BE2C (cell line): Measurements from ENCODE around the gene KRTAP1-4.

Source experiments
- DNase-seq: peaks from one replicate; pipeline ENCODE4 v3.0.0-alpha.2; 2020
- H3K27me3 ChIP-seq: fragments of 250-450 bp; sonication (Bioruptor Pico); 2 replicates; pipeline ENCODE4 v1.5.1; 2020; ENCODE audit warnings: mild to moderate bottlenecking
- H3K36me3 ChIP-seq: fragments of 250-450 bp; sonication (Bioruptor Pico); 2 replicates; pipeline ENCODE4 v1.5.1; 2020; ENCODE audit warnings: mild to moderate bottlenecking
- H3K4me1 ChIP-seq: fragments of 250-450 bp; sonication (Bioruptor Pico); 2 replicates; pipeline ENCODE4 v1.5.1; 2020
- H3K4me3 ChIP-seq: 2 replicates; pipeline ENCODE4 v1.5.1; 2011; ENCODE audit warnings: low read depth, low read length
- H3K9me3 ChIP-seq: fragments of 250-450 bp; sonication (Bioruptor Pico); 2 replicates; pipeline ENCODE4 v1.5.1; 2020
- CTCF ChIP-seq: IDR thresholded peaks from 2 replicates; pipeline ENCODE4 v1.5.1; 2012; ENCODE audit warnings: mild to moderate bottlenecking, low read depth, low read length

KRTAP1-4 gene

GRCh38 chr17:41013606-41014005 lies 16.4 kb downstream of the KRTAP1-4 start:
- Histone ChIP-seq H3K27me3 (peaks cover 23% of the 10 kb centered on the region), H3K9me3 (no peaks in the 10 kb centered on the region), H3K4me3 (no peak overlapping the region), H3K4me1 (no peaks in the 10 kb centered on the region), H3K36me3 (no peaks in the 10 kb centered on the region)
- TF ChIP-seq CTCF: no peak
- no peak for DNase-seq

- Histone ChIP-seq H3K27me3 (peaks cover 24% of the 10 kb centered on the region), H3K9me3 (no peaks in the 10 kb centered on the region), H3K4me1 (no peaks in the 10 kb centered on the region), H3K36me3 (no peaks in the 10 kb centered on the region), H3K4me3 (no peak overlapping the region)
- DNase-seq: no peak
- no peak for TF ChIP-seq CTCF
These were observed 16.8 kb downstream of the KRTAP1-4 start for GRCh38 chr17:41013181-41013580.

- Histone ChIP-seq H3K9me3 (no peaks in the 10 kb centered on the region), H3K4me1 (no peaks in the 10 kb centered on the region), H3K36me3 (no peaks in the 10 kb centered on the region), H3K27me3 (peaks cover 24% of the 10 kb centered on the region), H3K4me3 (no peak overlapping the region)
- DNase-seq: no peak
- TF ChIP-seq CTCF: no peak
These were observed 17.5 kb downstream of the KRTAP1-4 start for GRCh38 chr17:41012326-41013120.

- Histone ChIP-seq H3K36me3 (no peaks in the 10 kb centered on the region), H3K27me3 (peaks cover 11% of the 10 kb centered on the region), H3K9me3 (no peaks in the 10 kb centered on the region), H3K4me3 (no peak overlapping the region), H3K4me1 (no peaks in the 10 kb centered on the region)
- no peak for TF ChIP-seq CTCF
- no peak for DNase-seq
These were observed 19.6 kb downstream of the KRTAP1-4 start for GRCh38 chr17:41010441-41010840.

- H3K27me3 ChIP-seq: peaks cover 9% of the 10 kb centered on the region
- no peaks in the 10 kb centered on the region for H3K36me3 ChIP-seq
- no peak for TF ChIP-seq CTCF
- H3K4me1 ChIP-seq: no peaks in the 10 kb centered on the region
- no peaks in the 10 kb centered on the region for H3K9me3 ChIP-seq
- DNase-seq: no peak
- H3K4me3 ChIP-seq: no peak overlapping the region
These were observed 20.1 kb downstream of the KRTAP1-4 start for GRCh38 chr17:41009936-41010335.

GRCh38 chr17:41009301-41009760 lies 20.7 kb downstream of the KRTAP1-4 start:
- Histone ChIP-seq H3K4me3 (no peak overlapping the region), H3K4me1 (no peaks in the 10 kb centered on the region), H3K36me3 (no peaks in the 10 kb centered on the region), H3K27me3 (peaks cover 15% of the 10 kb centered on the region), H3K9me3 (no peaks in the 10 kb centered on the region)
- TF ChIP-seq CTCF: no peak
- no peak for DNase-seq
